Fibroblast of lung (primary cell): ENCODE results near the gene FAM118A.
"Not testable (repeated sequence)": the region's sequence is repeated elsewhere in the genome, so short reads cannot be mapped to it uniquely, and the experiment has no call there.

Experiments used
- CTCF ChIP-seq, 2 donors: IDR thresholded peaks in 1 of 2; conservative IDR thresholded peaks in 1 of 2; 1 replicate in 1 of 2; 2 replicates in 1 of 2; pipeline ENCODE4 v1.5.1; 2011 to 2012; ENCODE audit warnings: low read length in 2 of 2, control low read depth in 1 of 2, inconsistent platforms in 1 of 2, low read depth in 1 of 2, mild to moderate bottlenecking in 1 of 2
- EZH2 ChIP-seq: IDR thresholded peaks from 2 replicates; pipeline ENCODE4 v1.5.1; 2012; ENCODE audit warnings: low read length, control low read depth, mild to moderate bottlenecking; ENCODE audit errors: missing control alignments

GRCh38 chr22:45260395-45260759 lies 49.4 kb upstream of the FAM118A start:
- TF ChIP-seq CTCF (conservative IDR thresholded peaks at IDR 0.05 in 1 of 2, IDR thresholded peaks at IDR 0.05 in 1 of 2; ENCODE audit: low read depth in 1 of 2, low read length in 2 of 2); EZH2: not testable (repeated sequence)
